Right lobe of liver (tissue), 4 donors: ENCODE results near the gene POFUT2.

ENCODE experiments used
- CTCF ChIP-seq, 4 donors: fragments of 200-600 bp in 3 of 4; fragments of 450-650 bp in 1 of 4; IDR thresholded peaks; one replicate each; pipeline versions ENCODE4 v1.5.1 to v1.8.0; 2016 to 2022; ENCODE audit warnings: antibody characterized with exemption in 4 of 4, mild to moderate bottlenecking in 2 of 4
- POLR2A ChIP-seq: fragments of 450-650 bp; IDR thresholded peaks from one replicate; pipeline ENCODE4 v1.6.1; 2017; ENCODE audit warnings: antibody characterized with exemption, mild to moderate bottlenecking
- donor health status: DM: no; HTN: no; CAD: no.
- donor health status: DM: no; HTN: no; CAD: no.
- donor health status: DM: no; HTN: yes; CAD: no.

GRCh38 chr21:45258466-45258865, 29.2 kb downstream of the POFUT2 start:
- TF ChIP-seq CTCF (IDR thresholded peaks at IDR 0.05) (no peak), POLR2A (no peak)
